HEK293 (cell line): Measurements from ENCODE around the gene PPP1R10.

Experiments
- ATF2 ChIP-seq: fragments of 450-650 bp; formaldehyde crosslinking; IDR thresholded peaks from 2 replicates; pipeline ENCODE4 v1.5.1; 2016; ENCODE audit warnings: missing biosample characterization, missing genetic modification characterization, low read depth
- HIC1 ChIP-seq: fragments of 450-650 bp; formaldehyde crosslinking; IDR thresholded peaks from 2 replicates; pipeline ENCODE4 v1.5.1; 2016; ENCODE audit warnings: missing biosample characterization, missing genetic modification characterization
- HOXD13 ChIP-seq: sonication (generic); formaldehyde crosslinking; IDR thresholded peaks from 2 replicates; pipeline ENCODE4 v1.8.0; 2022; ENCODE audit warnings: missing genetic modification reagents, borderline replicate concordance
- REST ChIP-seq: fragments of 450-650 bp; formaldehyde crosslinking; IDR thresholded peaks from 2 replicates; pipeline ENCODE4 v1.5.1; 2016; ENCODE audit warnings: missing biosample characterization, missing genetic modification characterization
- SP2 ChIP-seq: fragments of 450-650 bp; formaldehyde crosslinking; IDR thresholded peaks from 2 replicates; pipeline ENCODE4 v1.5.1; 2016; ENCODE audit warnings: missing biosample characterization, missing genetic modification characterization
- SP7 ChIP-seq: fragments of 450-650 bp; formaldehyde crosslinking; IDR thresholded peaks from 2 replicates; pipeline ENCODE4 v1.5.1; 2016; ENCODE audit warnings: missing biosample characterization, missing genetic modification characterization
- ZFP3 ChIP-seq: fragments of 450-650 bp; formaldehyde crosslinking; IDR thresholded peaks from 2 replicates; pipeline ENCODE4 v1.5.1; 2016; ENCODE audit warnings: low read depth, missing biosample characterization, missing genetic modification characterization
- ZNF10 ChIP-seq: fragments of 450-650 bp; formaldehyde crosslinking; IDR thresholded peaks from 2 replicates; pipeline ENCODE4 v1.5.1; 2017; ENCODE audit warnings: missing biosample characterization, missing genetic modification characterization
- ZNF112 ChIP-seq: fragments of 450-650 bp; formaldehyde crosslinking; IDR thresholded peaks from 2 replicates; pipeline ENCODE4 v1.5.0; 2017; ENCODE audit warnings: missing biosample characterization, missing genetic modification characterization
- ZNF138 ChIP-seq: fragments of 450-650 bp; formaldehyde crosslinking; IDR thresholded peaks from 2 replicates; pipeline ENCODE4 v1.5.1; 2016; ENCODE audit warnings: missing biosample characterization, missing genetic modification characterization, borderline replicate concordance
- ZNF169 ChIP-seq: fragments of 450-650 bp; formaldehyde crosslinking; IDR thresholded peaks from 2 replicates; pipeline ENCODE4 v1.5.1; 2016; ENCODE audit warnings: missing biosample characterization, missing genetic modification characterization
- ZNF174 ChIP-seq: fragments of 450-650 bp; formaldehyde crosslinking; IDR thresholded peaks from 2 replicates; pipeline ENCODE4 v1.5.0; 2017; ENCODE audit warnings: missing biosample characterization, mild to moderate bottlenecking, missing genetic modification characterization
- ZNF202 ChIP-seq: fragments of 450-650 bp; formaldehyde crosslinking; IDR thresholded peaks from 2 replicates; pipeline ENCODE4 v1.5.1; 2016; ENCODE audit warnings: missing biosample characterization, missing genetic modification characterization, borderline replicate concordance
- ZNF311 ChIP-seq: fragments of 450-650 bp; formaldehyde crosslinking; IDR thresholded peaks from 2 replicates; pipeline ENCODE4 v1.5.1; 2017; ENCODE audit warnings: missing biosample characterization, missing genetic modification characterization, borderline replicate concordance
- ZNF341 ChIP-seq: fragments of 450-650 bp; formaldehyde crosslinking; IDR thresholded peaks from 2 replicates; pipeline ENCODE4; 2016; ENCODE audit warnings: low read depth, missing biosample characterization, missing genetic modification characterization
- ZNF37A ChIP-seq: fragments of 450-650 bp; IDR thresholded peaks from 2 replicates; pipeline ENCODE4 v1.5.1; 2018; ENCODE audit warnings: missing biosample characterization, missing genetic modification characterization
- ZNF404 ChIP-seq: fragments of 450-650 bp; formaldehyde crosslinking; IDR thresholded peaks from 2 replicates; pipeline ENCODE4 v1.5.1; 2017; ENCODE audit warnings: missing biosample characterization, missing genetic modification characterization
- ZNF488 ChIP-seq: fragments of 450-650 bp; formaldehyde crosslinking; IDR thresholded peaks from 2 replicates; pipeline ENCODE4 v1.5.1; 2016; ENCODE audit warnings: missing biosample characterization, missing genetic modification characterization
- ZNF529 ChIP-seq: fragments of 450-650 bp; formaldehyde crosslinking; IDR thresholded peaks from 2 replicates; pipeline ENCODE4 v1.5.1; 2017; ENCODE audit warnings: missing genetic modification characterization, missing biosample characterization; ENCODE audit not compliant: insufficient replicate concordance
- ZNF571 ChIP-seq: fragments of 450-650 bp; formaldehyde crosslinking; IDR thresholded peaks from 2 replicates; pipeline ENCODE4 v1.5.0; 2017; ENCODE audit warnings: missing biosample characterization, missing genetic modification characterization
- ZNF610 ChIP-seq: fragments of 450-650 bp; formaldehyde crosslinking; IDR thresholded peaks from 2 replicates; pipeline ENCODE4 v1.5.1; 2016; ENCODE audit warnings: missing biosample characterization, missing genetic modification characterization, borderline replicate concordance
- ZNF791 ChIP-seq: fragments of 450-650 bp; formaldehyde crosslinking; IDR thresholded peaks from 2 replicates; pipeline ENCODE4 v1.5.1; 2016; ENCODE audit warnings: missing biosample characterization, missing genetic modification characterization
- ZNF843 ChIP-seq: fragments of 450-650 bp; formaldehyde crosslinking; IDR thresholded peaks from 2 replicates; pipeline ENCODE4 v1.5.1; 2016; ENCODE audit warnings: missing biosample characterization, missing genetic modification characterization
- ZSCAN23 ChIP-seq: fragments of 450-650 bp; formaldehyde crosslinking; IDR thresholded peaks from 2 replicates; pipeline ENCODE4 v1.5.1; 2016; ENCODE audit warnings: missing biosample characterization, missing genetic modification characterization
- TF ChIP-seq, protein P1 (sequence below): fragments of 450-650 bp; formaldehyde crosslinking; IDR thresholded peaks from 2 replicates; pipeline ENCODE4 v1.5.1; 2017; ENCODE audit warnings: missing biosample characterization, missing genetic modification characterization
- TF ChIP-seq, protein P2 (sequence below): sonication (generic); formaldehyde crosslinking; IDR thresholded peaks from 2 replicates; pipeline ENCODE4 v1.8.1; 2022; ENCODE audit warnings: mild to moderate bottlenecking, moderate library complexity, missing genetic modification reagents
- TF ChIP-seq, protein P3 (sequence below): fragments of 450-650 bp; formaldehyde crosslinking; IDR thresholded peaks from 2 replicates; pipeline ENCODE4 v1.5.1; 2016; ENCODE audit warnings: missing biosample characterization, missing genetic modification characterization

Gene PPP1R10

DNA sequence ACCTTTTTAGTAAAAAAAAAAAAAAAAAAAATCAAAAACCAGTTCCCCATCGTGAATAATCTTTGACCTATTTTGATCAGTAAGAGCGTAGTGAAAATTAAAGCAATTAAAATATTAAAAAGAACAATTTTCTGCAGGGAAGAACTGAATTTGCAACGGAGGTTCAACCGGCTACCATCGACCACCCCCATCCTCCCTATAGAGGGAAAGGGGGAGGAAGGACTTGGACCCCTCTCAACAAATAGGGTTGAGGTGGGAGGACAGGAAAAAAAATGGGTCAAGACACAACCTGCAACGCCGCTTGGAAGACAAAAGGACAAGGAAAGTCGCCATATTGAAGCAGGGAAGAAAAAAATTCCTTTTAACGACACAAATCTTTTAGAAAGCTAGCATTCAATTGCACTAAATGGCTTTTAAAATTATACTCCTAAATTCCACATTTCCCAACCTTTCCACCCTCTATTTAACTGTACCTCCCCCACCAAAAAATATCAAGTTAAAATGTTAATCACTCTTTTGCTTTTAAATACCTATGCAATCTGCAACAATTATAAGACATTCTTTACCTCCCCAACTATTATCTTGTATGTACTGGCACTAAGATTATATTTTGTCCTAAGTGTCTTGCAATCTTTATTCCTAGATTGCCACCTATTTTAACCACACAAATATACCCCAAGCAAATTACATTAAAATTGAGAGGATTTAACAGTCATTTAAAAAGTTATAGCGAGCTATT is 1.7 kb downstream of the PPP1R10 start (continued):
- TF ChIP-seq, protein P1, sequence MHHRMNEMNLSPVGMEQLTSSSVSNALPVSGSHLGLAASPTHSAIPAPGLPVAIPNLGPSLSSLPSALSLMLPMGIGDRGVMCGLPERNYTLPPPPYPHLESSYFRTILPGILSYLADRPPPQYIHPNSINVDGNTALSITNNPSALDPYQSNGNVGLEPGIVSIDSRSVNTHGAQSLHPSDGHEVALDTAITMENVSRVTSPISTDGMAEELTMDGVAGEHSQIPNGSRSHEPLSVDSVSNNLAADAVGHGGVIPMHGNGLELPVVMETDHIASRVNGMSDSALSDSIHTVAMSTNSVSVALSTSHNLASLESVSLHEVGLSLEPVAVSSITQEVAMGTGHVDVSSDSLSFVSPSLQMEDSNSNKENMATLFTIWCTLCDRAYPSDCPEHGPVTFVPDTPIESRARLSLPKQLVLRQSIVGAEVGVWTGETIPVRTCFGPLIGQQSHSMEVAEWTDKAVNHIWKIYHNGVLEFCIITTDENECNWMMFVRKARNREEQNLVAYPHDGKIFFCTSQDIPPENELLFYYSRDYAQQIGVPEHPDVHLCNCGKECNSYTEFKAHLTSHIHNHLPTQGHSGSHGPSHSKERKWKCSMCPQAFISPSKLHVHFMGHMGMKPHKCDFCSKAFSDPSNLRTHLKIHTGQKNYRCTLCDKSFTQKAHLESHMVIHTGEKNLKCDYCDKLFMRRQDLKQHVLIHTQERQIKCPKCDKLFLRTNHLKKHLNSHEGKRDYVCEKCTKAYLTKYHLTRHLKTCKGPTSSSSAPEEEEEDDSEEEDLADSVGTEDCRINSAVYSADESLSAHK (tag by site-specific recombination), result no peak
- no peak for TF ChIP-seq ZNF10
- TF ChIP-seq REST, result no peak; the same call in 1 of the 2 replicates
- no peak for TF ChIP-seq ZNF169 (tag by site-specific recombination)
- no peak for TF ChIP-seq ZFP3 (tag by site-specific recombination)
- no peak for TF ChIP-seq HIC1 (tag by site-specific recombination)
- TF ChIP-seq ZNF112 (tag by site-specific recombination), result no peak
- no peak for TF ChIP-seq ZNF791
- no peak for TF ChIP-seq ZNF311
- TF ChIP-seq ZNF202 (tag by site-specific recombination), result no peak
- TF ChIP-seq ZNF138 (tag by site-specific recombination), result no peak
- TF ChIP-seq ZNF571, result no peak
- no peak for TF ChIP-seq ZNF488 (tag by site-specific recombination)
- TF ChIP-seq ZNF341 (tag by site-specific recombination), result no peak
- TF ChIP-seq SP2 (tag by site-specific recombination), result 0 out of 2 replicates have a peak, but pooled peaks have one; percentile 55
- TF ChIP-seq, protein P2, sequence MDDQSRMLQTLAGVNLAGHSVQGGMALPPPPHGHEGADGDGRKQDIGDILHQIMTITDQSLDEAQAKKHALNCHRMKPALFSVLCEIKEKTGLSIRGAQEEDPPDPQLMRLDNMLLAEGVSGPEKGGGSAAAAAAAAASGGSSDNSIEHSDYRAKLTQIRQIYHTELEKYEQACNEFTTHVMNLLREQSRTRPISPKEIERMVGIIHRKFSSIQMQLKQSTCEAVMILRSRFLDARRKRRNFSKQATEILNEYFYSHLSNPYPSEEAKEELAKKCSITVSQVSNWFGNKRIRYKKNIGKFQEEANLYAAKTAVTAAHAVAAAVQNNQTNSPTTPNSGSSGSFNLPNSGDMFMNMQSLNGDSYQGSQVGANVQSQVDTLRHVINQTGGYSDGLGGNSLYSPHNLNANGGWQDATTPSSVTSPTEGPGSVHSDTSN (CRISPR knock-in tag), result no peak
- TF ChIP-seq ZSCAN23, result no peak
- no peak; the same call in 1 of the 2 replicates for TF ChIP-seq ZNF610 (tag by site-specific recombination)
- no peak for TF ChIP-seq ZNF843
- 0 out of 2 replicates have a peak, but pooled peaks have one; percentile 4 for TF ChIP-seq ZNF404 (tag by site-specific recombination)
- TF ChIP-seq ZNF37A (tag by site-specific recombination), result no peak
- TF ChIP-seq ZNF174, result no peak
- no peak for TF ChIP-seq ZNF529 (tag by site-specific recombination)
- TF ChIP-seq SP7 (tag by site-specific recombination), result peak; percentile 10
- TF ChIP-seq, protein P3, sequence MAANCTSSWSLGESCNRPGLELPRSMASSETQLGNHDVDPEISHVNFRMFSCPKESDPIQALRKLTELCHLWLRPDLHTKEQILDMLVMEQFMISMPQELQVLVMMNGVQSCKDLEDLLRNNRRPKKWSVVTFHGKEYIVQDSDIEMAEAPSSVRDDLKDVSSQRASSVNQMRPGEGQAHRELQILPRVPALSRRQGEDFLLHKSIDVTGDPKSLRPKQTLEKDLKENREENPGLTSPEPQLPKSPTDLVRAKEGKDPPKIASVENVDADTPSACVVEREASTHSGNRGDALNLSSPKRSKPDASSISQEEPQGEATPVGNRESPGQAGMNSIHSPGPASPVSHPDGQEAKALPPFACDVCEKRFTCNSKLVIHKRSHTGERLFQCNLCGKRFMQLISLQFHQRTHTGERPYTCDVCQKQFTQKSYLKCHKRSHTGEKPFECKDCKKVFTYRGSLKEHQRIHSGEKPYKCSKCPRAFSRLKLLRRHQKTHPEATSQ (tag by site-specific recombination), result no peak
- no peak for TF ChIP-seq ATF2
- no peak for TF ChIP-seq HOXD13
